ENCODE results near the gene ZNF613. TPM values are rescaled to one million over a fixed set of nuclear protein-coding genes. Genes with fewer than 3 reads are reported as not detected.

Gene ZNF613
- total and polyA plus RNA-seq, 2 experiments from 2014 or later, result 5.2 to 6.5 TPM

DNA sequence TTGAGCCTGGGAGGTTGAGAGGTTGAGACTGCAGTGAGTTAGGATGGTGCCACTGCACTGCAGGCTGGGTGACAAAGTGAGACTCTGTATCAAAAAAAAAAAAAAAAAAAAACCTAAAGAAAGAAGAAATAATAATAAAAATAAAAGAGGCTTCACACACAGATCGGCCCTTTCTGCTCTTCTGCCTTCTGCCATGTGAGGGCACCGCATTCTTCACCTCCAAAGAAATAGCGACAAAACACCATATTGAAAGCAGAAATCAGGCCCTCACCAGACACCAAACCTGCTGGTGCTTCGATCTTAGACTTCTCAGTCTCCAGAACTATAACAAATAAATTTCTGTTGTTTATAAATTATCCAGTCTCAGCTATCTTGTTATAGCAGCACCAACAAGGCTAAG lies 25.4 kb upstream of the ZNF613 start:
- no peak overlapping the region for H3K4me2 ChIP-seq
- H4K20me1 ChIP-seq (ENCODE audit: insufficient read depth, poor library complexity, severe bottlenecking), result no peaks in the 10 kb centered on the region
- H2AFZ ChIP-seq, result no peak overlapping the region
- peaks cover 16% of the 10 kb centered on the region for H3K36me3 ChIP-seq (replicated peaks; ENCODE audit: insufficient read depth, low read depth)
- H3K27ac ChIP-seq, result no peak overlapping the region
- H3K79me2 ChIP-seq, result peaks cover 61% of the 10 kb centered on the region
- TF ChIP-seq, protein P1, sequence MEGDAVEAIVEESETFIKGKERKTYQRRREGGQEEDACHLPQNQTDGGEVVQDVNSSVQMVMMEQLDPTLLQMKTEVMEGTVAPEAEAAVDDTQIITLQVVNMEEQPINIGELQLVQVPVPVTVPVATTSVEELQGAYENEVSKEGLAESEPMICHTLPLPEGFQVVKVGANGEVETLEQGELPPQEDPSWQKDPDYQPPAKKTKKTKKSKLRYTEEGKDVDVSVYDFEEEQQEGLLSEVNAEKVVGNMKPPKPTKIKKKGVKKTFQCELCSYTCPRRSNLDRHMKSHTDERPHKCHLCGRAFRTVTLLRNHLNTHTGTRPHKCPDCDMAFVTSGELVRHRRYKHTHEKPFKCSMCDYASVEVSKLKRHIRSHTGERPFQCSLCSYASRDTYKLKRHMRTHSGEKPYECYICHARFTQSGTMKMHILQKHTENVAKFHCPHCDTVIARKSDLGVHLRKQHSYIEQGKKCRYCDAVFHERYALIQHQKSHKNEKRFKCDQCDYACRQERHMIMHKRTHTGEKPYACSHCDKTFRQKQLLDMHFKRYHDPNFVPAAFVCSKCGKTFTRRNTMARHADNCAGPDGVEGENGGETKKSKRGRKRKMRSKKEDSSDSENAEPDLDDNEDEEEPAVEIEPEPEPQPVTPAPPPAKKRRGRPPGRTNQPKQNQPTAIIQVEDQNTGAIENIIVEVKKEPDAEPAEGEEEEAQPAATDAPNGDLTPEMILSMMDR (IDR thresholded peaks at IDR 0.05; ENCODE audit: poor library complexity), result no peak
- TF ChIP-seq EZH2phosphoT487 (IDR thresholded peaks at IDR 0.05; ENCODE audit: low read depth, severe bottlenecking, unreplicated experiment), result no peak
- peaks cover 52% of the 10 kb centered on the region for H3K9me3 ChIP-seq (ENCODE audit: low read depth)
- WGBS (ENCODE audit: low lambda C conversion rate, missing lambda C conversion rate), result 96% methylated on average over 4 of the region's 4 CpGs
- no peaks in the 10 kb centered on the region for H3K9me2 ChIP-seq (replicated peaks; ENCODE audit: insufficient read depth)
- DNase-seq (ENCODE audit: low spot score), result no peak
- H3K4me3 ChIP-seq, result no peak overlapping the region
- H3K4me1 ChIP-seq (ENCODE audit: insufficient read depth), result peaks cover 5% of the 10 kb centered on the region
- H3K27me3 ChIP-seq, result no peaks in the 10 kb centered on the region

DNA sequence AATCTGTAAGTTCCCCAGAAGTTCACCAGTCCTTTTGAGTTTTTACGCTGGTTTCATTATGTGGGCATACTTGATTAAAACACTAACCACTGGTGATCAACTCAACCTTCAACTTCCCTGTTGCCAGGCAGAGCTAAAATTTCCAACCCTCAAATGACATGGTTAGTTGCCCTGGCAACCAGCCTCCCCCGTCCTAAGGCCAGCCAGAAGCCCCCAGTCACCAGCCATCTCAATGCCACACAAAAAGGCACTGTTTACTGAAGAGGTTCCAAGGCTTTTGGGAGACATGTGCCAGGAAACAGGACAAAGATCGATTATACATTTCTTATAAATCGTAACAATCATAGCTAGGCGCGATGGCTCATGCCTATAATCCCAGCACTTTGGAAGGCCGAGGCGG lies 24.1 kb upstream of the ZNF613 start:
- H3K9me3 ChIP-seq (ENCODE audit: low read depth), result peaks cover 39% of the 10 kb centered on the region

DNA sequence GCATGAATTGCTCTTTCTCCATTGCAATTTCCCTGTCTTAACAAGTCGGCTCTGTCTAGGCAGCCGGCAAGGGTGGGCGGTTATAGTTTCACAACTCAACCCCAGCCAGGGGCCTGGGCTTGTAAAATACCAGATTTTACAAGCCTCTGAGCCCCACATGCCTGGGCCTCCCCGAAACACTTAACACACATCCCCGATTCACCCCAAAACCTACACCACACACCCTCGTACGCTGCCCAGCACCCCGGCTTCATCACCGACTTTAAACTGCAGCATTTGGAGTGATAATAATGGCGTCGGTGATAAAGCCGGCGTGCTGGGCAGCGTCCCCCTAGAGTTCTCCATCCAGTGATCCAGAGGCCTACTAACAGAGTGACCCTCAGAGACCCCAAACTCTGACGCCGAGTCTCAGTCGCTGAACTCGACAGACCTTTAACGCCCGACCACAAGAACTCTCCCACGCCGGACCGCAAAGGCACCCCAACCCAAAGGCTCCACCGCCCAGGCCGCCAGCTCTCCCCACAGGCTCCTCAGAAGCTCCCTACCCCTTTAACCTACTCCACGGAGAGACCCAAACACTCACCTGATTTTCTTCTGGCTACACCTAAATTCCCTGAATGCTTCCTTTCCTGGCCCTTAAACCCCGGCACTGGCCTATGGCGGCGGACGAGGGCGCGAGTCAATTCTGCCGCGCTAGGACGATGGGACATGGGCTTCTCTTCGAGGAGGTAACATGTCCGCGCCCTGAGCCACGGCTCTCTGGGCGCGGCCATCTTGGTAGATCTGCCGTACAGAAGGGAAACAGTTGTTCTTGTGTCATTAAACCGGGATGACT lies 22.7 kb upstream of the ZNF613 start, which contains the start of gene ZNF649:
Gene ZNF649 (minus strand): TSS at position 687 of the 835 bp plus-strand sequence. CDS start 4,910 bp downstream, outside the sequence.
- peaks cover 5% of the 10 kb centered on the region for H3K4me1 ChIP-seq (ENCODE audit: insufficient read depth)
- H3K27ac ChIP-seq, result peak within 1 kb of the TSS; percentile 94
- H2AFZ ChIP-seq, result peak within 1 kb of the TSS; percentile 94
- no peaks in the 10 kb centered on the region for H4K20me1 ChIP-seq (ENCODE audit: insufficient read depth, poor library complexity, severe bottlenecking)
- H3K36me3 ChIP-seq (replicated peaks; ENCODE audit: insufficient read depth, low read depth), result peaks cover 6% of the 10 kb centered on the region
- TF ChIP-seq, protein P1 (IDR thresholded peaks at IDR 0.05; ENCODE audit: poor library complexity), result no peak
- no peak for TF ChIP-seq EZH2phosphoT487 (IDR thresholded peaks at IDR 0.05; ENCODE audit: low read depth, severe bottlenecking, unreplicated experiment)
- no peak for TF ChIP-seq EZH2 (IDR thresholded peaks at IDR 0.05; ENCODE audit: borderline replicate concordance)
- whole genome bisulfite sequencing (ENCODE audit: low lambda C conversion rate, missing lambda C conversion rate), result 2% methylated on average over 43 of the region's 43 CpGs
- peak within 1 kb of the TSS; percentile 78 for H3K4me2 ChIP-seq
- no peaks in the 10 kb centered on the region for H3K27me3 ChIP-seq
- peak within 1 kb of the TSS; percentile 95 for H3K4me3 ChIP-seq
- DNase-seq (ENCODE audit: low spot score), result peak; percentile 93
- peaks cover 48% of the 10 kb centered on the region for H3K79me2 ChIP-seq
- no peaks in the 10 kb centered on the region for H3K9me2 ChIP-seq (replicated peaks; ENCODE audit: insufficient read depth)
- peaks cover 27% of the 10 kb centered on the region for H3K9me3 ChIP-seq (ENCODE audit: low read depth)

More for the DNA sequence above, 24.1 kb upstream of the ZNF613 start:
- no peak for DNase-seq (ENCODE audit: low spot score)
- peak overlapping the region; percentile 94 for H3K27ac ChIP-seq
- H3K27me3 ChIP-seq, result no peaks in the 10 kb centered on the region
- TF ChIP-seq EZH2 (IDR thresholded peaks at IDR 0.05; ENCODE audit: borderline replicate concordance), result no peak
- TF ChIP-seq, protein P1 (IDR thresholded peaks at IDR 0.05; ENCODE audit: poor library complexity), result no peak
- no peak for TF ChIP-seq EZH2phosphoT487 (IDR thresholded peaks at IDR 0.05; ENCODE audit: low read depth, severe bottlenecking, unreplicated experiment)
- H3K4me2 ChIP-seq, result peak overlapping the region; percentile 78
- H3K79me2 ChIP-seq, result peaks cover 59% of the 10 kb centered on the region
- no peaks in the 10 kb centered on the region for H3K9me2 ChIP-seq (replicated peaks; ENCODE audit: insufficient read depth)
- 83% methylated on average over 8 of the region's 8 CpGs for WGBS (ENCODE audit: low lambda C conversion rate, missing lambda C conversion rate)
- H3K36me3 ChIP-seq (replicated peaks; ENCODE audit: insufficient read depth, low read depth), result peaks cover 16% of the 10 kb centered on the region
- H2AFZ ChIP-seq, result no peak overlapping the region
- peak overlapping the region; percentile 95 for H3K4me3 ChIP-seq
- no peaks in the 10 kb centered on the region for H4K20me1 ChIP-seq (ENCODE audit: insufficient read depth, poor library complexity, severe bottlenecking)
- H3K4me1 ChIP-seq (ENCODE audit: insufficient read depth), result peaks cover 5% of the 10 kb centered on the region

Measured in hepatocyte (in vitro differentiated cells).